HepG2 (cell line): ENCODE measurements around the gene ACVR1C. TPM values are rescaled to one million over a fixed set of nuclear protein-coding genes. Genes with fewer than 3 reads are reported as not detected.

Experiments
- ARHGAP35 ChIP-seq: sonication (generic); formaldehyde crosslinking; IDR thresholded peaks from 2 replicates; pipeline ENCODE4 v1.9.0; 2022; ENCODE audit warnings: mild to moderate bottlenecking, inconsistent platforms, moderate library complexity, missing genetic modification reagents, borderline replicate concordance
- CHCHD3 ChIP-seq: sonication (generic); formaldehyde crosslinking; IDR thresholded peaks from 2 replicates; pipeline ENCODE4 v1.8.0; 2022; ENCODE audit warnings: mild to moderate bottlenecking, missing genetic modification reagents, moderate library complexity
- FOXJ3 ChIP-seq: sonication (generic); formaldehyde crosslinking; IDR thresholded peaks from 2 replicates; pipeline ENCODE4 v1.4.0; 2020; ENCODE audit warnings: missing genetic modification reagents, mild to moderate bottlenecking, borderline replicate concordance
- GABPB1 ChIP-seq: IDR thresholded peaks from 2 replicates; pipeline ENCODE4 v1.6.1; 2016; ENCODE audit warnings: mild to moderate bottlenecking, missing genetic modification reagents, moderate library complexity, missing compliant biosample characterization
- GATA4 ChIP-seq: sonication (generic); IDR thresholded peaks from 2 replicates; pipeline ENCODE4 v1.6.1; 2016; ENCODE audit warnings: antibody characterized with exemption, low read depth, borderline replicate concordance
- HCFC1 ChIP-seq: fragments of 150-350 bp; IDR thresholded peaks from 2 replicates; pipeline ENCODE4 v1.6.1; 2014; ENCODE audit warnings: low read depth, low read length
- HDAC2 ChIP-seq: sonication (generic); formaldehyde crosslinking; IDR thresholded peaks from 2 replicates; pipeline ENCODE4 v1.4.0; 2020; ENCODE audit warnings: missing genetic modification reagents
- KLF6 ChIP-seq: IDR thresholded peaks from 2 replicates; pipeline ENCODE4 v1.8.0; 2016; ENCODE audit warnings: missing biosample characterization, missing genetic modification reagents
- MED1 ChIP-seq: sonication (generic); formaldehyde crosslinking; IDR thresholded peaks from 2 replicates; pipeline ENCODE4 v1.4.0; 2020; ENCODE audit warnings: missing genetic modification reagents
- MYC ChIP-seq: sonication (generic); formaldehyde crosslinking; IDR thresholded peaks from 2 replicates; pipeline ENCODE4 v1.9.0; 2021; ENCODE audit warnings: missing genetic modification reagents, borderline replicate concordance
- NKX3-1 ChIP-seq: sonication (generic); formaldehyde crosslinking; IDR thresholded peaks from 2 replicates; pipeline ENCODE4 v1.5.0; 2020; ENCODE audit warnings: missing genetic modification reagents
- PAWR ChIP-seq: sonication (generic); formaldehyde crosslinking; IDR thresholded peaks from 2 replicates; pipeline ENCODE4 v1.4.0; 2020; ENCODE audit warnings: missing genetic modification reagents, mild to moderate bottlenecking, borderline replicate concordance
- PITX1 ChIP-seq: sonication (generic); formaldehyde crosslinking; IDR thresholded peaks from 2 replicates; pipeline ENCODE4 v1.5.1; 2020; ENCODE audit warnings: mild to moderate bottlenecking, missing genetic modification reagents
- RFXANK ChIP-seq: IDR thresholded peaks from 2 replicates; pipeline ENCODE4 v1.6.1; 2016
- TARDBP ChIP-seq: sonication (generic); formaldehyde crosslinking; IDR thresholded peaks from 2 replicates; pipeline ENCODE4 v1.8.0; 2022; ENCODE audit warnings: mild to moderate bottlenecking, missing genetic modification reagents
- TOPORS ChIP-seq: sonication (generic); formaldehyde crosslinking; IDR thresholded peaks from 2 replicates; pipeline ENCODE4 v1.8.0; 2023; ENCODE audit warnings: mild to moderate bottlenecking, missing genetic modification reagents
- ZFYVE20 ChIP-seq: sonication (generic); formaldehyde crosslinking; IDR thresholded peaks from 2 replicates; pipeline ENCODE4 v1.8.0; 2023; ENCODE audit warnings: low read depth, mild to moderate bottlenecking, moderate library complexity, missing genetic modification reagents, borderline replicate concordance
- ZNF296 ChIP-seq: sonication (generic); formaldehyde crosslinking; conservative IDR thresholded peaks from 2 replicates; pipeline ENCODE4 v1.5.0; 2020; ENCODE audit warnings: mild to moderate bottlenecking, missing genetic modification reagents
- ZNF431 ChIP-seq: sonication (generic); formaldehyde crosslinking; IDR thresholded peaks from 2 replicates; pipeline ENCODE4 v1.9.0; 2022; ENCODE audit warnings: missing genetic modification reagents, low read depth, mild to moderate bottlenecking, borderline replicate concordance
- ZNF510 ChIP-seq: sonication (generic); formaldehyde crosslinking; IDR thresholded peaks from 2 replicates; pipeline ENCODE4 v1.4.0; 2020; ENCODE audit warnings: low read depth, mild to moderate bottlenecking, missing genetic modification reagents
- ZNF558 ChIP-seq: sonication (generic); formaldehyde crosslinking; IDR thresholded peaks from 2 replicates; pipeline ENCODE4 v1.9.0; 2022; ENCODE audit warnings: mild to moderate bottlenecking, missing genetic modification reagents, borderline replicate concordance
- ZNF780A ChIP-seq: sonication (generic); formaldehyde crosslinking; IDR thresholded peaks from 2 replicates; pipeline ENCODE4 v1.8.0; 2022; ENCODE audit warnings: mild to moderate bottlenecking, missing genetic modification reagents, moderate library complexity
- ZNF878 ChIP-seq: sonication (generic); formaldehyde crosslinking; IDR thresholded peaks from 2 replicates; pipeline ENCODE4 v1.8.1; 2023; ENCODE audit warnings: mild to moderate bottlenecking, missing genetic modification reagents, moderate library complexity
- ZSCAN21 ChIP-seq: sonication (generic); formaldehyde crosslinking; IDR thresholded peaks from 2 replicates; pipeline ENCODE4 v1.8.0; 2022; ENCODE audit warnings: mild to moderate bottlenecking, missing genetic modification reagents, moderate library complexity, borderline replicate concordance
- polyA plus RNA-seq, 8 experiments: library from polyadenylated mRNA; depleted of rRNA in 3 of 8; stranded (reverse) in 7 of 8; unstranded in 1 of 8; fragments of >200 nt; fragmentation: Illumina TruSeq in 4 of 8; extraction: Trizol in 4 of 8; gene quantifications; 2 replicates each; pipeline versions ENCODE4 v1.2.1 to v1.2.3, GENCODE V29; 2011 to 2016; ENCODE audit warnings: low read depth in 4 of 8, missing spikeins in 1 of 8, mixed read lengths in 1 of 8; ENCODE audit not compliant: insufficient read depth in 1 of 8
- total RNA-seq, 5 experiments: library from RNA; depleted of rRNA; stranded (reverse); fragments of >200 nt; fragmentation: Illumina TruSeq; extraction: Trizol; gene quantifications; 2 replicates each; pipeline ENCODE4 v1.2.3, GENCODE V29; 2016; ENCODE audit warnings: low read depth in 1 of 5
- TF ChIP-seq, protein P1 (sequence below): sonication (generic); formaldehyde crosslinking; IDR thresholded peaks from 2 replicates; pipeline ENCODE4 v1.5.0; 2020; ENCODE audit warnings: missing genetic modification reagents, mild to moderate bottlenecking, borderline replicate concordance
- TF ChIP-seq, protein P2 (sequence below): sonication (generic); formaldehyde crosslinking; IDR thresholded peaks from 2 replicates; pipeline ENCODE4 v1.4.0; 2020; ENCODE audit warnings: missing genetic modification reagents, borderline replicate concordance
- TF ChIP-seq, protein P3 (sequence below): sonication (generic); formaldehyde crosslinking; IDR thresholded peaks from 2 replicates; pipeline ENCODE4 v1.8.0; 2022; ENCODE audit warnings: missing genetic modification reagents, low read depth, mild to moderate bottlenecking, borderline replicate concordance

The ACVR1C gene
- total and polyA plus RNA-seq, 2 of the 13 experiments (the other 11 are each of a cell fraction or from before 2014, with no cell fraction given), result 0.05 to 1.0 TPM

DNA sequence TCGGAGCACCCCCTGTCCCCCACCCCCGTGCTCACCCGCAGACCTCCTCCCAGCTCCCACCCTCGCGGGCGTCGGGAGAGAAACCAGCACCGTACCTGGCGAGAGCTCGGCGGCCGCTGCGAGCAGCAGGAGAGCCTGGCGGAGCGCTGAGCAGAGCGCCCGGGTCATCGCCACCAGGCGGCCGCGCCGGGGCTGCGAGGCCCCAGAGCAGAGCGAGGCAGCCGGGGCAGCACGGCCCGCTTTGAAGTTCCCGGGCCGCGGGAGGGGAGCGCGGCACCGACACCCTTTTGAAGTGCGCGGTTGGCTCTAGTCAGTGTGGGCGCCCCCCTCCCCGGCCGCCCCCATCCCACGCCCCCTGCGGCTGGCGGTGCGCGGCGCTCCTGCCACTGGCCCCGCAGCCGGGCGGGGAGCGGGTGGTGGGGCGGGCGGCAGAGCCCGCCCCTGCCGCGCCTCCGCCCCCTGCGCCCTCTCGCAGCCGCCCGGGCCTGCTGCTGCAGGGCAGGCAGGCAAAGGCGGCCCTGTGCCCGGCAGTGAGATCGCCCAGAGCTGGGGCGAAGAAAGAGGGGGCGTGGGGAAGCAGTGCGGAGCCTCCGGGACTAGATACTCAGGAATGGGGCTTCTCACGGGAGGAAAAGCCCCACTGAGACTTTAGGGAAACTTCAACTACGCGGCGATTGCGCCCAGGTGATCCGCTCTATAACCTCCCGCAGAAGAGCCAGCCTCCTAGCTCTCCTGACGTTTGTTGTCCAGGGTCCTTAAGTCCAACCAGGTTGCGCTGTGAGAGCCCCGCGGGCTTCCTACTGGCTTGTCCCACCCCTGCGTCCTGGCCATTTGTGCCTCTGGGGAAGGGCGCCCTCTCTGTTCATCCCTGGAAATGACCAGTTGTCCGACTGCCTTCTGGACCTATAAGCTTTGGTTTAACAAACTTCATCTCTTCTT, at the start of gene ACVR1C (continued):
- TF ChIP-seq ARHGAP35, result 0 out of 2 replicates have a peak, but pooled peaks have one; percentile 17
- peak; percentile 85 for TF ChIP-seq ZSCAN21
- peak; percentile 53 for TF ChIP-seq GABPB1 (CRISPR knock-in tag)
- 0 out of 2 replicates have a peak, but pooled peaks have one; percentile 4 for TF ChIP-seq HCFC1
- no peak for TF ChIP-seq RFXANK (CRISPR knock-in tag)
- no peak for TF ChIP-seq PAWR (CRISPR knock-in tag)
- TF ChIP-seq NKX3-1 (CRISPR knock-in tag), result 0 out of 2 replicates have a peak, but pooled peaks have one; percentile 8
- peak; percentile 72; the same call in 1 of the 2 replicates for TF ChIP-seq TOPORS (CRISPR knock-in tag)
- no peak for TF ChIP-seq KLF6 (CRISPR knock-in tag)
- 0 out of 2 replicates have a peak, but pooled peaks have one; percentile 64 for TF ChIP-seq ZFYVE20
- no peak for TF ChIP-seq CHCHD3 (CRISPR knock-in tag)
- TF ChIP-seq PITX1 (CRISPR knock-in tag), result 0 out of 2 replicates have a peak, but pooled peaks have one; percentile 57
- TF ChIP-seq ZNF558 (CRISPR knock-in tag), result no peak
- peak; percentile 69; the same call in 1 of the 2 replicates for TF ChIP-seq MYC (CRISPR knock-in tag)
- TF ChIP-seq GATA4, result no peak
- TF ChIP-seq FOXJ3 (CRISPR knock-in tag), result 0 out of 2 replicates have a peak, but pooled peaks have one; percentile 41
- TF ChIP-seq ZNF431 (CRISPR knock-in tag), result no peak
- no peak for TF ChIP-seq ZNF510 (CRISPR knock-in tag)
- TF ChIP-seq ZNF780A (CRISPR knock-in tag), result peak; percentile 78
- TF ChIP-seq, protein P1, sequence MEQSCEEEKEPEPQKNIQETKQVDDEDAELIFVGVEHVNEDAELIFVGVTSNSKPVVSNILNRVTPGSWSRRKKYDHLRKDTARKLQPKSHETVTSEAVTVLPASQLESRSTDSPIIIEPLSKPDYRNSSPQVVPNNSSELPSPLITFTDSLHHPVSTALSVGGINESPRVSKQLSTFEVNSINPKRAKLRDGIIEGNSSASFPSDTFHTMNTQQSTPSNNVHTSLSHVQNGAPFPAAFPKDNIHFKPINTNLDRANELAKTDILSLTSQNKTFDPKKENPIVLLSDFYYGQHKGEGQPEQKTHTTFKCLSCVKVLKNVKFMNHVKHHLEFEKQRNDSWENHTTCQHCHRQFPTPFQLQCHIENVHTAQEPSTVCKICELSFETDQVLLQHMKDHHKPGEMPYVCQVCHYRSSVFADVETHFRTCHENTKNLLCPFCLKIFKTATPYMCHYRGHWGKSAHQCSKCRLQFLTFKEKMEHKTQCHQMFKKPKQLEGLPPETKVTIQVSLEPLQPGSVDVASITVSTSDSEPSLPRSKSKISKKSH (CRISPR knock-in tag), result no peak
- TF ChIP-seq ZNF296 (CRISPR knock-in tag), result no peak
- TF ChIP-seq TARDBP, result peak; percentile 26; the same call in 1 of the 2 replicates
- TF ChIP-seq, protein P2, sequence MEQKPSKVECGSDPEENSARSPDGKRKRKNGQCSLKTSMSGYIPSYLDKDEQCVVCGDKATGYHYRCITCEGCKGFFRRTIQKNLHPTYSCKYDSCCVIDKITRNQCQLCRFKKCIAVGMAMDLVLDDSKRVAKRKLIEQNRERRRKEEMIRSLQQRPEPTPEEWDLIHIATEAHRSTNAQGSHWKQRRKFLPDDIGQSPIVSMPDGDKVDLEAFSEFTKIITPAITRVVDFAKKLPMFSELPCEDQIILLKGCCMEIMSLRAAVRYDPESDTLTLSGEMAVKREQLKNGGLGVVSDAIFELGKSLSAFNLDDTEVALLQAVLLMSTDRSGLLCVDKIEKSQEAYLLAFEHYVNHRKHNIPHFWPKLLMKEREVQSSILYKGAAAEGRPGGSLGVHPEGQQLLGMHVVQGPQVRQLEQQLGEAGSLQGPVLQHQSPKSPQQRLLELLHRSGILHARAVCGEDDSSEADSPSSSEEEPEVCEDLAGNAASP (CRISPR knock-in tag), result 0 out of 2 replicates have a peak, but pooled peaks have one; percentile 42
- TF ChIP-seq, protein P3, sequence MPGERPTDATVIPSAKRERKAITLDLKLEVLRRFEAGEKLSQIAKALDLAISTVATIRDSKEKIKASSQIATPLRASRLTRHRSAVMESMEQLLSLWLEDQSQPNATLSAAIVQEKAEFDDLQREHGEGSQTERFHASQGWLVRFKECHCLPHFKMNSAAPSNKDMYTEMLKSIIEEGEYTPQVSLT (CRISPR knock-in tag), result no peak
- TF ChIP-seq ZNF878 (CRISPR knock-in tag), result no peak; the same call in 1 of the 2 replicates
- peak; percentile 20; the same call in 1 of the 2 replicates for TF ChIP-seq MED1
- TF ChIP-seq HDAC2 (CRISPR knock-in tag), result 0 out of 2 replicates have a peak, but pooled peaks have one; percentile 48
